ENCODE measurements around the gene RNU1-3. TPM values are rescaled to one million over a fixed set of nuclear protein-coding genes. Genes with fewer than 3 reads are reported as not detected.
"Not testable (repeated sequence)": the region's sequence is repeated elsewhere in the genome, so short reads cannot be mapped to it uniquely, and the experiment has no call there.

RNU1-3 gene
- total RNA-seq, 4 donors from 2014 or later = under 0.01 TPM

GRCh38 chr1:16639091-16640031 lies 27.4 kb downstream of the RNU1-3 start:
- H3K27me3 ChIP-seq; DNase-seq; H3K9me3 ChIP-seq; intact Hi-C loops (cut with DNase I); H3K4me3 ChIP-seq; H3K27ac ChIP-seq: not testable (repeated sequence)
- Histone ChIP-seq H3K4me1 (peaks cover 17 to 26% (median 21%) of the 10 kb centered on the region in 3 donors), H3K36me3 (peaks cover 0 to 28% (median 0%) of the 10 kb centered on the region in 3 donors)
- 74 to 84% methylated on average over 11 of the region's 11 CpGs for WGBS, 2 donors

GRCh38 chr1:16637941-16638778 lies 28.6 kb downstream of the RNU1-3 start:
- H3K27me3 ChIP-seq; H3K27ac ChIP-seq; intact Hi-C loops (cut with DNase I); DNase-seq; H3K9me3 ChIP-seq; H3K4me3 ChIP-seq: not testable (repeated sequence)
- Histone ChIP-seq H3K4me1 (peaks cover 9 to 15% (median 13%) of the 10 kb centered on the region in 3 donors), H3K36me3 (peaks cover 10 to 40% (median 10%) of the 10 kb centered on the region in 3 donors)
- 87 to 91% methylated on average over 3 to 4 of the region's 6 CpGs for WGBS, 2 donors

GRCh38 chr1:16636551-16637195 lies 30.1 kb downstream of the RNU1-3 start:
- WGBS, 2 donors = 85 to 88% methylated on average over 10 of the region's 10 CpGs
- H3K4me1 ChIP-seq; H3K9me3 ChIP-seq; DNase-seq; H3K4me3 ChIP-seq; H3K27ac ChIP-seq; H3K27me3 ChIP-seq; intact Hi-C loops (cut with DNase I): not testable (repeated sequence)
- H3K36me3 ChIP-seq = peaks cover 20 to 47% (median 23%) of the 10 kb centered on the region in 3 donors

GRCh38 chr1:16635959-16636358 lies 30.8 kb downstream of the RNU1-3 start:
- H3K4me1 ChIP-seq; H3K9me3 ChIP-seq; DNase-seq; intact Hi-C loops (cut with DNase I); H3K27me3 ChIP-seq; H3K4me3 ChIP-seq; H3K27ac ChIP-seq: not testable (repeated sequence)
- H3K36me3 ChIP-seq = peaks cover 27 to 50% (median 30%) of the 10 kb centered on the region in 3 donors
- 93 to 94% methylated on average over 5 of the region's 5 CpGs for WGBS, 2 donors

- H3K4me3 ChIP-seq; intact Hi-C loops (cut with DNase I); H3K4me1 ChIP-seq; H3K27me3 ChIP-seq; H3K9me3 ChIP-seq; H3K27ac ChIP-seq; DNase-seq: not testable (repeated sequence)
- peaks cover 43 to 65% (median 50%) of the 10 kb centered on the region in 3 donors for H3K36me3 ChIP-seq
- 93 to 95% methylated on average over 6 of the region's 6 CpGs for WGBS, 2 donors
Observed at GRCh38 chr1:16633540-16634282, 33.0 kb downstream of the RNU1-3 start.

- peaks cover 48 to 80% (median 59%) of the 10 kb centered on the region in 3 donors for H3K36me3 ChIP-seq
Observed at GRCh38 chr1:16632044-16632850, 34.5 kb downstream of the RNU1-3 start.

GRCh38 chr1:16631248-16632043 lies 35.3 kb downstream of the RNU1-3 start:
- intact Hi-C loops (cut with DNase I) = no loop called here
- peaks cover 48 to 88% (median 63%) of the 10 kb centered on the region in 3 donors for H3K36me3 ChIP-seq

More at GRCh38 chr1:16632044-16632850, 34.5 kb downstream of the RNU1-3 start:
- H3K9me3 ChIP-seq; H3K4me3 ChIP-seq; H3K27ac ChIP-seq; intact Hi-C loops (cut with DNase I); DNase-seq; H3K27me3 ChIP-seq; H3K4me1 ChIP-seq: not testable (repeated sequence)
- WGBS, 2 donors = 90 to 91% methylated on average over 14 of the region's 14 CpGs

More at GRCh38 chr1:16631248-16632043, 35.3 kb downstream of the RNU1-3 start:
- Histone ChIP-seq H3K27me3 (no peaks in the 10 kb centered on the region), H3K27ac (no peak overlapping the region), H3K9me3 (no peaks in the 10 kb centered on the region), H3K4me1 (no peaks in the 10 kb centered on the region), H3K4me3 (no peak overlapping the region)
- TF ChIP-seq POLR2A (IDR thresholded peaks at IDR 0.05) = no peak
- no peak for TF ChIP-seq CTCF (IDR thresholded peaks at IDR 0.05)
- DNase-seq = no peak
- 87 to 88% methylated on average over 17 to 20 of the region's 20 CpGs for WGBS, 2 donors

All from esophagus squamous epithelium (tissue), 5 donors.